CD14-positive monocyte (primary cell): ENCODE results near the gene ANKRD40. TPM values are rescaled to one million over a fixed set of nuclear protein-coding genes. Genes with fewer than 3 reads are reported as not detected.

Experiments
- DNase-seq, 3 donors: peaks; one replicate each; pipeline ENCODE4 v3.0.0-alpha.2; 2011 to 2022
- H2AFZ ChIP-seq: 2 replicates; pipeline ENCODE4 v1.6.0; 2012; ENCODE audit warnings: mild to moderate bottlenecking, low read depth, low read length, inconsistent platforms; ENCODE audit not compliant: insufficient read depth, poor library complexity, severe bottlenecking
- H3K27ac ChIP-seq, 2 donors: 1 replicate in 1 of 2; 2 replicates in 1 of 2; pipeline ENCODE4 v1.5.1; 2012 to 2013; ENCODE audit warnings: low read length in 2 of 2, control low read depth in 1 of 2, inconsistent platforms in 1 of 2, low read depth in 1 of 2, mild to moderate bottlenecking in 1 of 2
- H3K27me3 ChIP-seq, 2 donors: one replicate each; pipeline versions ENCODE4 v1.6.0 to v1.6.1; 2011 to 2013; ENCODE audit warnings: low read length in 2 of 2; ENCODE audit not compliant: control insufficient read depth in 2 of 2, insufficient read depth in 2 of 2
- H3K36me3 ChIP-seq, 2 donors: replicated peaks in 1 of 2; 1 replicate in 1 of 2; 2 replicates in 1 of 2; pipeline versions ENCODE4 v1.5.1 to v1.6.1; 2012 to 2013; ENCODE audit warnings: low read length in 2 of 2, control low read depth in 1 of 2, inconsistent platforms in 1 of 2, mild to moderate bottlenecking in 1 of 2; ENCODE audit not compliant: insufficient read depth in 2 of 2, control insufficient read depth in 1 of 2
- H3K4me1 ChIP-seq, 2 donors: 1 replicate in 1 of 2; 2 replicates in 1 of 2; pipeline versions ENCODE4 v1.5.1 to v1.6.1; 2012 to 2013; ENCODE audit warnings: low read length in 2 of 2, control low read depth in 1 of 2, inconsistent platforms in 1 of 2, mild to moderate bottlenecking in 1 of 2, moderate library complexity in 1 of 2; ENCODE audit not compliant: insufficient read depth in 2 of 2, control insufficient read depth in 1 of 2
- H3K4me2 ChIP-seq: replicated peaks from 2 replicates; pipeline ENCODE3; 2012; ENCODE audit warnings: low read length, moderate library complexity, mild to moderate bottlenecking; ENCODE audit not compliant: poor library complexity, severe bottlenecking; ENCODE audit errors: extremely low read depth
- H3K4me3 ChIP-seq, 3 experiments: fragments of 200-600 bp in 1 of 3; sonication (generic) in 1 of 3; replicated peaks in 1 of 3; 1 replicate in 2 of 3; 2 replicates in 1 of 3; pipeline ENCODE4 v1.5.1; 2011 to 2013; ENCODE audit warnings: low read length in 3 of 3, mild to moderate bottlenecking in 3 of 3, control low read depth in 2 of 3, low read depth in 2 of 3, inconsistent platforms in 1 of 3, moderate library complexity in 1 of 3
- H3K79me2 ChIP-seq: 2 replicates; pipeline ENCODE4 v1.6.0; 2012; ENCODE audit warnings: mild to moderate bottlenecking, control low read depth, inconsistent platforms, low read length, moderate library complexity; ENCODE audit not compliant: insufficient read depth
- H3K9ac ChIP-seq: 2 replicates; pipeline ENCODE4 v1.6.0; 2017; ENCODE audit warnings: low read length, mild to moderate bottlenecking; ENCODE audit not compliant: insufficient read depth, poor library complexity, severe bottlenecking
- H3K9me3 ChIP-seq, 2 donors: replicated peaks in 1 of 2; 1 replicate in 1 of 2; 2 replicates in 1 of 2; pipeline versions ENCODE4 v1.5.1 to v1.6.1; 2012 to 2013; ENCODE audit warnings: low read length in 2 of 2, control low read depth in 1 of 2; ENCODE audit not compliant: control insufficient read depth in 1 of 2, insufficient read depth in 1 of 2
- H4K20me1 ChIP-seq: 2 replicates; pipeline ENCODE4 v1.6.0; 2012; ENCODE audit warnings: mild to moderate bottlenecking, low read length, control low read depth, moderate library complexity; ENCODE audit not compliant: insufficient read depth
- H3K27ac Mint-ChIP-seq, 7 donors: one replicate each; pipeline ENCODE4 v1.8.0; 2020; ENCODE audit warnings: mild to moderate bottlenecking in 7 of 7, mixed read lengths in 7 of 7, moderate library complexity in 6 of 7, inconsistent platforms in 2 of 7
- H3K27me3 Mint-ChIP-seq, 3 donors: one replicate each; pipeline ENCODE4 v1.8.0; 2021 to 2022; ENCODE audit warnings: low read depth in 3 of 3, mild to moderate bottlenecking in 3 of 3, mixed read lengths in 3 of 3, moderate library complexity in 3 of 3, inconsistent platforms in 1 of 3
- H3K36me3 Mint-ChIP-seq, 2 donors: one replicate each; pipeline ENCODE4 v1.8.0; 2020; ENCODE audit warnings: mixed read lengths in 2 of 2, inconsistent platforms in 1 of 2, mild to moderate bottlenecking in 1 of 2
- H3K4me1 Mint-ChIP-seq: one replicate; pipeline ENCODE4 v1.8.0; 2020; ENCODE audit warnings: mild to moderate bottlenecking, mixed read lengths
- H3K4me3 Mint-ChIP-seq, 2 donors: one replicate each; pipeline ENCODE4 v1.8.0; 2020; ENCODE audit warnings: mild to moderate bottlenecking in 2 of 2, mixed read lengths in 2 of 2, moderate library complexity in 1 of 2
- H3K9me3 Mint-ChIP-seq, 7 donors: one replicate each; pipeline ENCODE4 v1.8.0; 2020 to 2022; ENCODE audit warnings: mixed read lengths in 7 of 7, mild to moderate bottlenecking in 6 of 7, moderate library complexity in 6 of 7, inconsistent platforms in 2 of 7
- WGBS: methylation state at CpG from one replicate; pipeline ENCODE4 v1.1.5; 2013; ENCODE audit warnings: missing lambda C conversion rate; ENCODE audit not compliant: insufficient coverage; 5-methylcytosine and 5-hydroxymethylcytosine counted together
- intact Hi-C, 2 donors: fragments of 100-400 bp; cut with micrococcal nuclease; formaldehyde crosslinking; loops; one replicate each; pipeline versions ENCODE4 v1.15.0 to v1.15.1; 2023
- polyA plus RNA-seq, 3 donors: library from polyadenylated mRNA; depleted of rRNA in 1 of 3; unstranded in 2 of 3; stranded (reverse) in 1 of 3; fragments of 300-500 nt in 2 of 3; fragments of >200 nt in 1 of 3; fragmentation: Illumina TruSeq in 2 of 3; gene quantifications; 1 replicate in 2 of 3; 2 replicates in 1 of 3; pipeline ENCODE4 v1.2.3, GENCODE V29; 2012 to 2021
- TF ChIP-seq, protein P1 (sequence below): fragments of 200-600 bp; IDR thresholded peaks from one replicate; pipeline ENCODE4 v1.8.0; 2022; ENCODE audit warnings: antibody characterized with exemption, mild to moderate bottlenecking

The ANKRD40 gene
- polyA plus RNA-seq, 3 donors = 3.4 to 21.8 (median 3.4) TPM

GRCh38 chr17:50659179-50659578 lies 48.5 kb downstream of the ANKRD40 start:
- Mint-ChIP-seq H3K27ac (no peak overlapping the region), H3K27me3 (peaks cover 5 to 10% (median 5%) of the 10 kb centered on the region in 3 donors), H3K9me3 (no peaks in the 10 kb centered on the region), H3K4me3 (no peak overlapping the region), H3K36me3 (peaks cover 2 to 9% of the 10 kb centered on the region in 2 donors), H3K4me1 (peaks cover 46% of the 10 kb centered on the region)
- no peak overlapping the region for H2AFZ ChIP-seq
- 94% methylated on average over 3 of the region's 10 CpGs for WGBS
- H3K27ac ChIP-seq = no peak overlapping the region
- intact Hi-C loops = no loop called here
- no peak overlapping the region for H3K4me3 ChIP-seq
- H3K4me1 ChIP-seq = peaks cover 32 to 45% of the 10 kb centered on the region in 2 donors
- H3K79me2 ChIP-seq = no peaks in the 10 kb centered on the region
- no peak for DNase-seq
- no peaks in the 10 kb centered on the region for H3K36me3 ChIP-seq
- no peaks in the 10 kb centered on the region for H4K20me1 ChIP-seq
- TF ChIP-seq, protein P1, sequence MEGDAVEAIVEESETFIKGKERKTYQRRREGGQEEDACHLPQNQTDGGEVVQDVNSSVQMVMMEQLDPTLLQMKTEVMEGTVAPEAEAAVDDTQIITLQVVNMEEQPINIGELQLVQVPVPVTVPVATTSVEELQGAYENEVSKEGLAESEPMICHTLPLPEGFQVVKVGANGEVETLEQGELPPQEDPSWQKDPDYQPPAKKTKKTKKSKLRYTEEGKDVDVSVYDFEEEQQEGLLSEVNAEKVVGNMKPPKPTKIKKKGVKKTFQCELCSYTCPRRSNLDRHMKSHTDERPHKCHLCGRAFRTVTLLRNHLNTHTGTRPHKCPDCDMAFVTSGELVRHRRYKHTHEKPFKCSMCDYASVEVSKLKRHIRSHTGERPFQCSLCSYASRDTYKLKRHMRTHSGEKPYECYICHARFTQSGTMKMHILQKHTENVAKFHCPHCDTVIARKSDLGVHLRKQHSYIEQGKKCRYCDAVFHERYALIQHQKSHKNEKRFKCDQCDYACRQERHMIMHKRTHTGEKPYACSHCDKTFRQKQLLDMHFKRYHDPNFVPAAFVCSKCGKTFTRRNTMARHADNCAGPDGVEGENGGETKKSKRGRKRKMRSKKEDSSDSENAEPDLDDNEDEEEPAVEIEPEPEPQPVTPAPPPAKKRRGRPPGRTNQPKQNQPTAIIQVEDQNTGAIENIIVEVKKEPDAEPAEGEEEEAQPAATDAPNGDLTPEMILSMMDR = no peak
- H3K9me3 ChIP-seq = no peaks in the 10 kb centered on the region
- H3K9ac ChIP-seq = no peak overlapping the region
- H3K27me3 ChIP-seq = no peaks in the 10 kb centered on the region
- H3K4me2 ChIP-seq = no peak overlapping the region

DNA sequence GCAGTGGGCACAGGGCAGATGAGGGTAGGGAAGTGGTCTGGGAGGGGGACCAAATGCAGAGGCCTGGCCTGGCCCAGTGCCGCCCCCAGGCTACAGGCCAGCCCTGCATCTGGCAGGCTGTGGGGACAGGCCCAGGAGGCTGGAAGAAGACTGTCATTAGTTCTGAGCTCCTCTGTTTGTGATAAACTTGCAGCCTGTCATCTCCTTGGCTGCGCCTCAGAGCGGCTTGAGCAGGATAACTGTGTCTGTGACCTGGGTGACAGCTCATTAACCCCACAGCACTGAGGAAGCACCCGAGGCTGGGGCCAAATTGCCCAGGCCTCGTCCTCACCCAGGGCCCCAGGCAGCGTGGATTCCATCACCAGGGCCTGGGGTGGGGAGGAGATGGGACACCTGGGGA lies 49.1 kb downstream of the ANKRD40 start:
- H3K9me3 Mint-ChIP-seq = peaks cover 0 to 3% (median 0%) of the 10 kb centered on the region in 7 donors
- H3K27me3 ChIP-seq = no peaks in the 10 kb centered on the region
- H2AFZ ChIP-seq = no peak overlapping the region
- H3K4me1 ChIP-seq = peaks cover 32 to 39% of the 10 kb centered on the region in 2 donors
- TF ChIP-seq, protein P1 = no peak
- no peak overlapping the region for H3K9ac ChIP-seq
- H3K79me2 ChIP-seq = no peaks in the 10 kb centered on the region
- no peak overlapping the region for H3K27ac ChIP-seq
- no peaks in the 10 kb centered on the region for H3K9me3 ChIP-seq
- H3K4me2 ChIP-seq = no peak overlapping the region
- H3K4me3 Mint-ChIP-seq = no peak overlapping the region
- intact Hi-C loops = no loop called here
- 100% methylated on average over 5 of the region's 6 CpGs for WGBS
- peaks cover 2 to 9% of the 10 kb centered on the region in 2 donors for H3K36me3 Mint-ChIP-seq
- no peak overlapping the region for H3K4me3 ChIP-seq
- H3K36me3 ChIP-seq = no peaks in the 10 kb centered on the region
- DNase-seq = no peak
- H3K27me3 Mint-ChIP-seq = peaks cover 5 to 10% (median 5%) of the 10 kb centered on the region in 3 donors
- no peaks in the 10 kb centered on the region for H4K20me1 ChIP-seq
- H3K27ac Mint-ChIP-seq = no peak overlapping the region
- H3K4me1 Mint-ChIP-seq = peaks cover 40% of the 10 kb centered on the region
